Measurements from ENCODE around the gene ALDH16A1. TPM values are rescaled to one million over a fixed set of nuclear protein-coding genes. Genes with fewer than 3 reads are reported as not detected.

Gene ALDH16A1
- total and polyA plus RNA-seq, 2 experiments from 2014 or later, result 29.9 to 38.7 TPM

DNA sequence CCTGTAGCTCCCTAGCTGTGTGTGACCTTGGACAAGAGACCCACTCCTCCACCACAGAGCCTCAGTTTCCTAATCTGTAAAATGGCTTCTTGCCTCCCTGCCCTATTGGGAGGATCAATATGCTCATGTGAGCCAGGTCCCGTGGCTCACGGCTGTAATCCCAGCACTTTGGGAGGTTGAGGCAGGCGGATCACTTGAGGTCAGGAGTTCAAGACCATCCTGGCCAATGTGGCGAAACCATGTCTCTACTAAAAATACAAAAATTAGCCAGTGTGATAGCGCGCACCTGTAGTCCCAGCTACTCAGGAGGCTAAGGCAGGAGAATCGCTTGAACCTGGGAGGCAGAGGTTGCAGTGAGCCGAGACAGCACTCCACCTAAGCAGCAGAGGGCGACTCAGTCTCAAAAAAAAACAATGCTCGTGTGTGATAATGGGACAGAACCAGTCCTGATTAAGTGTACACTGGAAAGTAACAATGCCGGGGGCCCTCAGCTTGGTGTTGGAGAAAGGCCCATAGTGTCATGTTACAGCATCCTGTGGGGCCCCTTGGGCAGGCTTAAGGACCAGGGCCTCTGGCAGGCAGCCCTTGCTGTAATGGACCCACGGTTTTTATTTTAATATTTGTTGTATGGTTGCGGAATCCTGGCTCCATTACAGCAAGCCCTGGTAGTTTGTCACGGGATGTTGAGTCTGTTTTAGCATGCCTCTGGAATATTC is 50.0 kb downstream of the ALDH16A1 start:
- 54% methylated on average over 14 of the region's 14 CpGs for WGBS (ENCODE audit: low lambda C conversion rate, missing lambda C conversion rate)
- no peak overlapping the region for H3K4me3 ChIP-seq
- H3K4me2 ChIP-seq, result peak overlapping the region; percentile 9
- no peaks in the 10 kb centered on the region for H3K9me3 ChIP-seq (ENCODE audit: low read depth)
- peaks cover 14% of the 10 kb centered on the region for H3K4me1 ChIP-seq (ENCODE audit: insufficient read depth)
- H3K27me3 ChIP-seq, result no peaks in the 10 kb centered on the region
- no peak overlapping the region for H2AFZ ChIP-seq
- H3K27ac ChIP-seq, result peak overlapping the region; percentile 66
- H3K36me3 ChIP-seq (replicated peaks; ENCODE audit: insufficient read depth, low read depth), result no peaks in the 10 kb centered on the region
- H3K79me2 ChIP-seq, result peaks cover 9% of the 10 kb centered on the region
- peaks cover 13% of the 10 kb centered on the region for H4K20me1 ChIP-seq (ENCODE audit: insufficient read depth, poor library complexity, severe bottlenecking)
- peak; percentile 85 for DNase-seq (ENCODE audit: low spot score)
- TF ChIP-seq EZH2phosphoT487 (IDR thresholded peaks at IDR 0.05; ENCODE audit: low read depth, severe bottlenecking, unreplicated experiment), result no peak
- TF ChIP-seq, protein P1, sequence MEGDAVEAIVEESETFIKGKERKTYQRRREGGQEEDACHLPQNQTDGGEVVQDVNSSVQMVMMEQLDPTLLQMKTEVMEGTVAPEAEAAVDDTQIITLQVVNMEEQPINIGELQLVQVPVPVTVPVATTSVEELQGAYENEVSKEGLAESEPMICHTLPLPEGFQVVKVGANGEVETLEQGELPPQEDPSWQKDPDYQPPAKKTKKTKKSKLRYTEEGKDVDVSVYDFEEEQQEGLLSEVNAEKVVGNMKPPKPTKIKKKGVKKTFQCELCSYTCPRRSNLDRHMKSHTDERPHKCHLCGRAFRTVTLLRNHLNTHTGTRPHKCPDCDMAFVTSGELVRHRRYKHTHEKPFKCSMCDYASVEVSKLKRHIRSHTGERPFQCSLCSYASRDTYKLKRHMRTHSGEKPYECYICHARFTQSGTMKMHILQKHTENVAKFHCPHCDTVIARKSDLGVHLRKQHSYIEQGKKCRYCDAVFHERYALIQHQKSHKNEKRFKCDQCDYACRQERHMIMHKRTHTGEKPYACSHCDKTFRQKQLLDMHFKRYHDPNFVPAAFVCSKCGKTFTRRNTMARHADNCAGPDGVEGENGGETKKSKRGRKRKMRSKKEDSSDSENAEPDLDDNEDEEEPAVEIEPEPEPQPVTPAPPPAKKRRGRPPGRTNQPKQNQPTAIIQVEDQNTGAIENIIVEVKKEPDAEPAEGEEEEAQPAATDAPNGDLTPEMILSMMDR (IDR thresholded peaks at IDR 0.05; ENCODE audit: poor library complexity), result peak; percentile 77
- no peaks in the 10 kb centered on the region for H3K9me2 ChIP-seq (replicated peaks; ENCODE audit: insufficient read depth)

DNA sequence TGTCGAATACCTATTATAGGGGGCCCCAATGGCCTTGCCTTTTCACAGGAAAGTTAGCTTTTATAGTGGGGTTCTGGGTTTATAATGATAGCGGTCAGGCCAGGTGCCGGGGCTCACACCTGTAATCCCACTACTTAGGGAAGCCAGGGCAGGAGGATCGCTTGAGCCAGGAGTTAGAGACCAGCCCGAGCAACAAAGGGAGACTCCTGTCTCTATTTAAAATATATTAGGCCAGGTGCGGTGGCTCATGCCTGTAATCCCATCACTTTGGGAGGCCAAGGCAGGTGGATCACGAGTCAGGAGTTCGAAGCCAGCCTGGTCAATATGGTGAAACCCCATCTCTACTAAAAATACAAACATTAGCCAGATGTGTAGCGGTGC is 50.5 kb downstream of the ALDH16A1 start:
- Histone ChIP-seq H3K4me2 (peak overlapping the region; percentile 9), H4K20me1 (ENCODE audit: insufficient read depth, poor library complexity, severe bottlenecking) (peaks cover 7% of the 10 kb centered on the region), H3K27ac (peak overlapping the region; percentile 66), H3K4me3 (no peak overlapping the region), H3K79me2 (peaks cover 3% of the 10 kb centered on the region), H3K36me3 (replicated peaks; ENCODE audit: insufficient read depth, low read depth) (no peaks in the 10 kb centered on the region), H3K4me1 (ENCODE audit: insufficient read depth) (peaks cover 9% of the 10 kb centered on the region), H3K27me3 (no peaks in the 10 kb centered on the region), H3K9me3 (ENCODE audit: low read depth) (no peaks in the 10 kb centered on the region), H2AFZ (no peak overlapping the region), H3K9me2 (replicated peaks; ENCODE audit: insufficient read depth) (no peaks in the 10 kb centered on the region)
- DNase-seq (ENCODE audit: low spot score), result no peak
- TF ChIP-seq EZH2phosphoT487 (IDR thresholded peaks at IDR 0.05; ENCODE audit: low read depth, severe bottlenecking, unreplicated experiment) (no peak), EZH2 (IDR thresholded peaks at IDR 0.05; ENCODE audit: borderline replicate concordance) (no peak)
- TF ChIP-seq, protein P1 (IDR thresholded peaks at IDR 0.05; ENCODE audit: poor library complexity), result no peak
- 83% methylated on average over 9 of the region's 9 CpGs for WGBS (ENCODE audit: low lambda C conversion rate, missing lambda C conversion rate)

GRCh38 chr19:49506575-49507105 is 53.6 kb downstream of the ALDH16A1 start:
- no peaks in the 10 kb centered on the region for H3K9me3 ChIP-seq (ENCODE audit: low read depth)
- H4K20me1 ChIP-seq (ENCODE audit: insufficient read depth, poor library complexity, severe bottlenecking), result no peaks in the 10 kb centered on the region
- no peaks in the 10 kb centered on the region for H3K79me2 ChIP-seq
- no peaks in the 10 kb centered on the region for H3K9me2 ChIP-seq (replicated peaks; ENCODE audit: insufficient read depth)
- no peaks in the 10 kb centered on the region for H3K36me3 ChIP-seq (replicated peaks; ENCODE audit: insufficient read depth, low read depth)
- 10% methylated on average over 6 of the region's 8 CpGs for WGBS (ENCODE audit: low lambda C conversion rate, missing lambda C conversion rate)
- H3K4me1 ChIP-seq (ENCODE audit: insufficient read depth), result peaks cover 11% of the 10 kb centered on the region
- TF ChIP-seq EZH2 (IDR thresholded peaks at IDR 0.05; ENCODE audit: borderline replicate concordance), result no peak
- TF ChIP-seq, protein P1 (IDR thresholded peaks at IDR 0.05; ENCODE audit: poor library complexity), result peak; percentile 75
- no peak overlapping the region for H3K4me2 ChIP-seq
- H2AFZ ChIP-seq, result no peak overlapping the region
- peak; percentile 79 for DNase-seq (ENCODE audit: low spot score)
- no peak overlapping the region for H3K4me3 ChIP-seq
- no peak overlapping the region for H3K27ac ChIP-seq
- H3K27me3 ChIP-seq, result no peaks in the 10 kb centered on the region
